Hematopoietic multipotent progenitor cell (in vitro differentiated cells): ENCODE measurements around the gene ZNF497. TPM values are rescaled to one million over a fixed set of nuclear protein-coding genes. Genes with fewer than 3 reads are reported as not detected.
"Not testable (repeated sequence)": the region's sequence is repeated elsewhere in the genome, so short reads cannot be mapped to it uniquely, and the experiment has no call there.

Experiments used
- DNase-seq, 3 donors: peaks; one replicate each; pipeline ENCODE4 v3.0.0-alpha.2; 2011 to 2015; ENCODE audit warnings: low read depth in 2 of 3, low spot score in 2 of 3
- total RNA-seq: library from RNA; depleted of rRNA; stranded (reverse); fragments of >200 nt; gene quantifications from one replicate; pipeline ENCODE4 v1.2.3, GENCODE V29; 2012

Gene ZNF497
- total RNA-seq: 4.8 TPM

DNA sequence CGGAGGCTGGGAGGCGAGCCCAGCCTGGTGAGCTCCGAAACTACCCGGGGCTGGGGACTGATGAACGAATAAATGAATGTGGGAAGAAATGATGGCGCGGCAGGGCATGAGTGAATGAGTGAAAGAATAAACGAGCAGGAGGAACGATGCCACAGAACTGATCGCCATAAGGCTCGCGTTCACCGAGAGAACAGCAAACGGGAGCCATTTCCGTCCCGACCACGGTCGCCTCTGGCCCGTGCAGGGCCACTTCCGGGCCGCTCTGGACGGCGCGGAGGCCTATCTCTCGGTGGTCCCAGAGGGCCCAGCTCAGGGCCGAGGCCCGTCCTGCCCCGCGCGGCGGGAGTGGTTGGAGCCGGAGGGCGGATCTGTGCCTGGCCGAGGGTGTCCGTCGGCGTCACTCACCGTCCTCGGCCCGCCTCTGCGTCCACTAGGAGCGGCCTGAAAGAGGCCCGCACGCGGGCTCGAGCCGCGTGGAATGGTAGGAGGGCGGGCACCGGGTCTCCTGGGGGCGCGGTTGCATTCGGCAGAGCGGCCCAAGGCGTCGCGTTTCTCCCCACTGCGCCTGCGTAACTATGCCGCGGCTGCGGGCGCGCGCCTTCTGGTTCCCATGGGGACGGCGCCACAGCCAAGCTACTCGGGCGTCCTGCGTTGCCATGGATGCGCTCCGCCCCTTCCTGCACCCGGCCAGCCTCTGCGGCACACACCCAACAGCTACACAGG lies at the start of gene ZNF497:
TSS of gene ZNF497 (minus strand) at position 480 of the 723 bp plus-strand sequence. CDS start 5,116 bp downstream, outside the sequence.
- DNase-seq: peak; percentile 94 to 96 (median 94)

DNA sequence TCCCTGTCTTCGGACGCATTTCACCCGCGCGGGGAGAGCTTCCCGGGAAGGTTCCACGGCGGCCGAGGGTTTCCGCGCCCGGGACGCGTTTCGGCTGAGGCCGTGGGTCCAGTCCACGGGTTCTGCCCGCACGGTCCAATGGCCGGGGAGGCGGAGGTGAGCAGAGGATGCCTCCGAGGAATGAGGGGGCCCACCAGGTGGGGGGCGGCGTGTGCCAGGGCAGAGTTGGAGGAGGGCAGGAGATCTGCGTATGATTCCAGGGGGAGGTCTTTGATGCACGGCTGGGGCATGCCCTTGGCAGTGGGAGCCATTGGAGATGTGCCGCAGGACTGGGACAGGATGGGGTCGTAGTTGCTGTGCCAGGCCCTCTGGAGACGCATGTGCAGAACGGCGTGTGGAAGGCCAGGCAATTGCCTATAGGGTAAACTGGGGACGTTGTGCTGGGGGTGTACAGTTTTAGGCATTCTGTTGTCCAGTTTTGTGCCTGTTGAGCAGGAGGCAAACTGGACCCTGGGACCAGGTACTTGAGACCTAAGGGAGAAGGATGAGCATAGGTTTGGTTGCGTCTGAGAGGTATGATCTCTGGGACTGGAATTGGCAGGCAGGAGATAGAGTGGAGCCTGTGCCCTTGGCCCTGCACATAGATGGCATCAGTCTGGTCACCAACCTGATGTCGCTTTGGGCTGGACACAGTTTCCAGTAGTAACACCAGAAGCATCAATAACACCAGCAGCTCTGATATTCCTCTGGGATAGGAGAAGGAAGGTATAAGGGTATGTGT lies 46.6 kb upstream of the ZNF497 start:
- peak in 1 of 3 donors; percentile 41 for DNase-seq

GRCh38 chr19:58408152-58409009 lies 45.8 kb upstream of the ZNF497 start, which contains the start of gene ZNF584:
Gene ZNF584, plus strand, starts transcription at chr19:58408649. Its CDS starts 499 bp downstream, at chr19:58409148.
- DNase-seq: peak; percentile 77 to 95 (median 95)

DNA sequence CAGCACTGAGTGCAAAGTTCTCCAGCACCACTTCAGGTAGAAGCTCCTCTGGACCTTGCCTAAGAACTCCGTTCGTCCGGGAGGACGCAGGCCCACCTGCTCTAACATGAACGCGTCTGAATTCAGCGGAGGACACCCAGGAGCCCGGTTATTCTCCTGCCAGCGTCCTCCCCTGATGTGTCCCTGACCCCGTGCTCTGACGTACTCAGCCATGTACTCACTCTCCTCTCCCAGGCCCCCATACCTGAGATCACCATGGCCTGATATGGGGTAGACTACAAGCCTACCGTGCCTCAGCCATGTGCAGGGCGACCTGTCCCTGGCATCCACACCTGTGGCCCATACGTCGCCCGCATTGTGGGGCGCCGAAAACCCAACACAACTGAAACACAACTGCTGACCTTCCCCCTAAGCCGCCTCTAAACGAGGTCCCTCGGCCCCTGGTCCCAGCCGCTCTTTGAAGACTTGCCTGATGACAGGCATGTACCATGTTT lies 45.2 kb upstream of the ZNF497 start:
- DNase-seq: no peak

DNA sequence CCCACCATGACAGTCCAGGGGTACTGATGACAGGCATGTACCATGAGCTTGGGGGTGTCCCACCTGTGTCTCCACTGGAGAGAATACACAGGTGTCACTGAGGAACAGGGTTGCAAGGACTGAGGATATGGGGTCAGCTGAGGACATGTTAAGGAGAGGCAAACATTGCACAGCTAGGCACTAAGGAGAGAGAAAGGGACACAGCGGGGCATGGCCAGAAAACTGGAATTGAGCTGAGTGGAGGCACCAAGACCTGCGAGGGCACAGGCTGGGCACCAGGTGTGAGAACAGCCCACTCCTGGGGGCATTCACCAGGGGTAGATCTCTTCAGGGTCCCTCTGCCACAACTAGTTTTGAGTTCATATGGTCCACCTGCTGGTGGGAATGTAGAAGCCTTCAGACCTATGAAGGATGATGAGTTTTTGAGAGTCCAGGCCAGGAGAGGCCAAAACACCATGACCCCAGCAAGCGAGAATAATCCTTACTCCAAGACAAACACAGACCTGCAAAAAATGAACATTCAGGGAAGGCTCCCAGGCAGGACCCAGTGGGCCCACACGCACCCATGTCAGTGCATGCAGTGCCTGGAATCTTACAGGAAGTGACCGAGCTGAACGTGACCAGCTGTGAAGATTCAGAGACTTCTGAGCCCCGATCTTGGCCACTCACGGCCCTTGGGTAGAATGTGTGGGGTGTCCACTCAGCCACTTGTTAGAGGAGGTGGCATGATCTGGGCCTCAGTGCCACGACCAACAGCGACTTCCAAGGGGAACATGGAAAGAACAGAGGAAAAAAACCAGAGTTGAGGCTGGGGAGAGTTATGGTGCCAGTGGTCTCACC lies 44.5 kb upstream of the ZNF497 start:
- DNase-seq: peak in 1 of 3 donors; percentile 37

GRCh38 chr19:58403920-58404478 lies 41.4 kb upstream of the ZNF497 start:
- DNase-seq: not testable (repeated sequence)

- no peak for DNase-seq
Observed at GRCh38 chr19:58401840-58402421, 39.4 kb upstream of the ZNF497 start.

DNA sequence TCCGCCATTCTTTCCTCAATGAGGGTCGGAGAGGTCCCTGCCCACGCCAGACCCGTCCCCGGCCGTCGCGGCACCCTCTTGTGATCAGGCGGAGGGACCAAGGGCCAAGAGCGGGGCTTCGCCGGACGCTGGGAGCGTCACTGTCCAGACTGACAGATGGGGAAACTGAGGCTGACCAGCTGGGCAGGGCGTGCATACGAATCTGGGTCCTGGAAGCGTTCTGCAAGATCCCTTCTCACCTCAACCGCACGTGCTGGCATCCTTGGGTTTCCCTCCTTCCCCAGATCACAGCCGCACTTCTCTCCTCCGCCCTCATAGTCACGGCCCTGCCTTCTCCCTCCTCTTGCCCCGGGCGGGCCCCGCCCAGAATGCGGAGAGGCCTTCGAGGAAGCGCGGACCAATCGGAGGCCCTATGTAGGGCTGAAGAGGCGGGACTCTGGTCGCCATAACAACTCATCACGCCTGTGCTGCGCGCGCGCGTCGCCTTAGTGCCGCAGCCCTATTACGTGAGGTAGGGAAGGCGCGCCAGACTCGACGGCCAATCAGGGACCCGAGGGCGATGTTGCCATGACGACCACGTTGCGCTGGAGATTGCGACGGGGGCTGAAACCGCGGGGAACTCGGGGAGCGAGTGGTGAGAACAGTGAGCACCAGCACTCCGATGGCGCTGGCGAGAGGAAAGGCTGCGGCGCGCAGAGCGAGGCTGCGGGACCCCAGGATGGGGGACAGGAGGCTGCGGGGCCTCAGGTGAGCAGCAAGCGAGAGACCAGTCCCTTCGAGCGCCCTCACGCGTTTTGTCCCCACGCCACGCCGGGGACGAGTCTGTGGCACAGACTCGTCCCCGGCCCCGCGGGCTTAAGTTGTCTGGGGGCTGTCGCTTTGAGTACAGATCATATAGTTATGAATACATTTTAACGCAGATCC lies 38.6 kb upstream of the ZNF497 start:
- peak; percentile 99 to 100 (median 99) for DNase-seq

DNA sequence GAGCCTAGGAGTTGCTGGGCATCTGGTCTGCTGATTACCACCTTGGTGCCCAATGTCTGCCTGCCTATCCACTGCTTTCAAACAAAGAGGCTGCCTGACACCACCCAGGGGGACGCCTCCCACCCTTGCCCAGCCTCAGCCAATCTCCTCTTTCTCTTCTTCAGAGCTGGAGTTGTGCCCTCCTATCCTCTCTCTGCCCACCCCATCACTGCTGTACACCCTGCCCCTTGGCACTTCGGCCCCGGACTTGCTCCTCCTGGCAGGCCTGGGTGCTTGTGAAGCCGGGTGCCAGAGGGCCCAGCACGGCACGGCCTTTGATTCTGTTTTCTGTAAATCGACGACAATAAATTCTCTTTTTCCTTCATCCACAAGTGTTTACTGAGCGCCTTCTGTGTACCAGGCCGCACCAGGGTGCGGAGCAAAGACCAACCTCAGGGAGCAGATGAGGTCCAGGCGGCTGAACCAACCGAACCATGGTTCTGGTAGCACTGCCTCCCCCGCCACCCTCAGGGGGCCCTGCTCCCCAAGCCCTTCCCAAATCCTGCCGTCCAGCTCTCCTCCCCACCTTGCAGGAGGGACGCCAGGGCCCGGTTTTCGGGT lies 37.9 kb upstream of the ZNF497 start:
- no peak for DNase-seq

GRCh38 chr19:58399903-58400302 lies 37.4 kb upstream of the ZNF497 start:
- DNase-seq: no peak

- DNase-seq: no peak
Observed at GRCh38 chr19:58398545-58398944, 36.0 kb upstream of the ZNF497 start.

DNA sequence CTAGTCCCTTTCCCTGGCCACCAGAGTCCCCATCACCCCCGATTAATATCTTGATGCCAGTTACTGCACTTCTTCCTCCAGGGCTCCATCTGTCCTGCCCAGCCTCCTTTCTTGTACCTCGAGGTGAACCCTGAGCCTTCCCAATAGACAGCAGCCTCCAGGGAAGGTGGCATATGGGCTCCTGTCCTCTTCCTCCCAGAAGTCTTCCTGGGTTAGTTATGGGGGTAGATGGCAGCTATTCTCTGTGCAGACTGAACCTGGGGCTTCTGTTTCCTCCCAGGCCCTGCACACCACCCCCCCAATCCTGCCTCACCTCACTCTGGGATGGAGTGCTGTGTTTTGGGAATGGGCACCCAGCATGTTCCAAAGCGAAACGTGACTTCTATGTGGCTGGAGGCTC lies 35.5 kb upstream of the ZNF497 start:
- DNase-seq: no peak

- DNase-seq: no peak
Observed at GRCh38 chr19:58397533-58398037, 35.0 kb upstream of the ZNF497 start.

- DNase-seq: no peak
Observed at GRCh38 chr19:58396691-58397532, 34.4 kb upstream of the ZNF497 start.

- no peak for DNase-seq
Observed at GRCh38 chr19:58395979-58396627, 33.6 kb upstream of the ZNF497 start.
